RKO (cell line): ENCODE measurements around the gene CMTM2.
"Not testable (repeated sequence)": the region's sequence is repeated elsewhere in the genome, so short reads cannot be mapped to it uniquely, and the experiment has no call there.

ENCODE experiments used
- DNase-seq: peaks from one replicate; pipeline ENCODE4 v3.0.0-alpha.2; 2016; ENCODE audit warnings: low spot score

The CMTM2 gene

GRCh38 chr16:66608241-66609138 lies 29.2 kb downstream of the CMTM2 start:
- DNase-seq: peak; percentile 86

- no peak for DNase-seq
Observed at GRCh38 chr16:66609139-66609510, 29.9 kb downstream of the CMTM2 start.

- no peak for DNase-seq
Observed at GRCh38 chr16:66610111-66610820, 31.0 kb downstream of the CMTM2 start.

GRCh38 chr16:66611911-66612310 lies 32.6 kb downstream of the CMTM2 start:
- DNase-seq: not testable (repeated sequence)

GRCh38 chr16:66612422-66612821 lies 33.2 kb downstream of the CMTM2 start:
- DNase-seq: no peak

- no peak for DNase-seq
Observed at GRCh38 chr16:66614161-66614802, 35.0 kb downstream of the CMTM2 start.

GRCh38 chr16:66616169-66616568 lies 36.9 kb downstream of the CMTM2 start:
- no peak for DNase-seq

- DNase-seq: no peak
Observed at GRCh38 chr16:66616592-66616991, 37.3 kb downstream of the CMTM2 start.

GRCh38 chr16:66617010-66617434 lies 37.8 kb downstream of the CMTM2 start:
- no peak for DNase-seq

GRCh38 chr16:66617728-66618127 lies 38.5 kb downstream of the CMTM2 start:
- DNase-seq: no peak

- peak; percentile 60 for DNase-seq
Observed at GRCh38 chr16:66618588-66619375, 39.5 kb downstream of the CMTM2 start.

GRCh38 chr16:66619534-66620428 lies 40.5 kb downstream of the CMTM2 start:
- DNase-seq: no peak

- DNase-seq: no peak
Observed at GRCh38 chr16:66620429-66620795, 41.1 kb downstream of the CMTM2 start.

GRCh38 chr16:66621973-66622372 lies 42.7 kb downstream of the CMTM2 start:
- DNase-seq: no peak

GRCh38 chr16:66622863-66623262 lies 43.6 kb downstream of the CMTM2 start:
- no peak for DNase-seq

- DNase-seq: no peak
Observed at GRCh38 chr16:66623755-66624154, 44.5 kb downstream of the CMTM2 start.

- not testable (repeated sequence) for DNase-seq
Observed at GRCh38 chr16:66627611-66628378, 48.5 kb downstream of the CMTM2 start.

GRCh38 chr16:66629856-66630255 lies 50.6 kb downstream of the CMTM2 start:
- no peak for DNase-seq

GRCh38 chr16:66630561-66631260 lies 51.4 kb downstream of the CMTM2 start:
- not testable (repeated sequence) for DNase-seq
